GM08714 (cell line): ENCODE results near the gene MTHFD1L.

Source experiments
- H3K4me3 ChIP-seq: fragments of 200-500 bp; sonication (Bioruptor generic); 2 replicates; pipeline ENCODE4 v1.5.1; 2014; ENCODE audit warnings: mild to moderate bottlenecking, low read length, inconsistent platforms
- ZNF274 ChIP-seq: IDR thresholded peaks from 2 replicates; pipeline ENCODE4 v1.6.1; 2012; ENCODE audit warnings: mild to moderate bottlenecking, low read depth, low read length

MTHFD1L gene

DNA sequence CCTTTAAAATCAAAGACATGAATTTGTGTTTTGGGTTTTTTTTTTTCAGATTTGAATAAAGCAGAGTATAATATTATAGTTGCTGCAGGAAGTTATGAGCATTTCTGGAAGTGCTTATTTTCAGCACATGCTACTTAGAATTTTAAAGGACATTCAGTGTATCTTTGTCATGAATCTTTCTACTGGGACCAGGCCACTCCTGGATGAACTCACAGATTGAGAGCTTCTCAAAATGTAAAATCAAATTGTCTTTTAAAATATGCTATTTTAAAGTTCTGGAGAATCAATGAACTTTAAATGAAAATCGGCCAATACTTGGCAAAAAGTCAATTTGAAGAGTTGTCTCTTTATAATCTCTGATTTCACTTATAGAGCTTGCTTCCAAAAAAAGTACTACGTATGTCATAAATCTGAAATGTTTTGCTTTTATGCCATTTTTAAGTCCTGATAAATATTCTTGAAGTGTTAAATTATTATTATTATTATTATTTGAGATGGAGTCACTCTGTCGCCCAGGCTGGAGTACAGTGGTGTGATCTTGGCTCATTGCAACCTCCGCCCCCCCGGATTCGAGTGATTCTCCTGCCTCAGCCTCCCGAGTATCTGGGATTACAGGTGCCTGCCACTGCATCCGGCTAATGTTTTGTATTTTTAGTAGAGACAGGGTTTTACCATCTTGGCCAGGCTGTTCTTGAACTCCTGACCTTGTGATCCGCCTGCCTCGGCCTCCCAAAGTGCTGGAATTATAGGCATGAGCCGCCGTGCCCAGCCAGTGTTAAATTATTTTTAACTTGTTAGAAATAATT is 198.5 kb downstream of the MTHFD1L start:
- no peak overlapping the region for H3K4me3 ChIP-seq
- TF ChIP-seq ZNF274: no peak

- TF ChIP-seq ZNF274: no peak
- H3K4me3 ChIP-seq: no peak overlapping the region
These were observed 199.7 kb downstream of the MTHFD1L start for GRCh38 chr6:151065027-151065815.

DNA sequence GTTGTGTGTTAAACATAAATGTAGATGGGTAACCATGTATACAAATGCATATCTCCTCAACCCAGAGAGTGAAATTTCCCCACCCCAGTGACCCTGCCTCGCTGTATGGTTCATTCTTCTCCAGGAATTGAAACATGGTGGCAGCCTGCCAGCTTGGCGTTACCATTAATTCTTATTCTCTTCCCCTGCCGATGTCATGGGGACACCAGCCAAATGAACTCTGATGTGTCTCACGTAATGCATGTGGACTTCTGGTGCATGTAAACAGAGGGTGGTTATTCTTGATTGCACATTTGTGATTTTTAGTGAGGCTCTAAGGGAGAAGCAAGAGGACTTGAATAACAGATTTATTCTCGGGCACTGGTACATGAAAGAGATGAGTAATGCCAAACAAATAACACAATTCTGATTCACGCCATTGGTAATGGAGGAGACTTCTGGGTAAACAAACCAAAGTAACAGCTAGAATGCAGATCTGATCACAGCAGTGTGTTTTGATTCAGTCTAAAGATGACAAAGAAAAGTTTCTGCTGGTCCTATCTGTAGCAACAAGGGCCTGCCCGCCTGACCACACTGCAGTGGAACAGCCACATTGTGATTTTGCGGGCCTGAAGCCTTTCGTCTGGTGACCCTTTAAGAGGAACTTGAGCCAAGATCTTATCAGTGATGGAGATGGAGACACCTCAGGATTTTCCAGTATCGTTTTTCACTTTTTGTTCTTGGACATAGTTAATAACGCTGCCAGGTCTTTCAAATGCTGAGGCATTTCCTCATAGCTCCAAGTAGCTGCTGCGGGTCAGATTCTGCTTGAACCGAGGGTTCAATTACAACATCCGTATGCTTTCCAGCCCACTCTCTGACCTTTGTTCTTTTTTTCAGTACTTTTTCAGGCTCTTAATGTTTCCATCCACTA is 202.4 kb downstream of the MTHFD1L start:
- TF ChIP-seq ZNF274: no peak
- no peak overlapping the region for H3K4me3 ChIP-seq

- no peak for TF ChIP-seq ZNF274
- no peak overlapping the region for H3K4me3 ChIP-seq
These were observed 203.3 kb downstream of the MTHFD1L start for GRCh38 chr6:151068761-151069312.

GRCh38 chr6:151069641-151070040 is 204.1 kb downstream of the MTHFD1L start:
- no peak for TF ChIP-seq ZNF274
- H3K4me3 ChIP-seq: no peak overlapping the region

- no peak overlapping the region for H3K4me3 ChIP-seq
These were observed 205.1 kb downstream of the MTHFD1L start for GRCh38 chr6:151070631-151071051.

DNA sequence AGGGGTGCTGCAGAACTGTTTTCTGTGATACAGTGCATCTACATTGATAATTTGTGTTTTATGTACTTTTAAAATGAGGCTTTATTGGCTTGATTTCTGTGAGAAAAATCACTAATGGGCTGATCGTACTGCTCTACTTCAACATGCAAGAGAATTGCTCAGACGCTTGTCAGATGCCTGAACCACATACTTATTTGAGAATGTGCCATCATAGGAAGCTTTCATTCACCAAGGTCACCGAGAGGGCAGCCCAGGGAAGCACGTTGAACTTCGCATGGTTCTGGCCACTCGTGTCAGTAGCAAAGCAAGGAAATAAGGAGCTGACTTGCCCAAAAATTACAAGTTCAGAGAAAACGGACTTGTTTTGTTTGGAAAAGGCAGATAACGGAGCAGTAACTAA is 205.8 kb downstream of the MTHFD1L start:
- H3K4me3 ChIP-seq: no peak overlapping the region
- TF ChIP-seq ZNF274: no peak

More at GRCh38 chr6:151070631-151071051, 205.1 kb downstream of the MTHFD1L start:
- TF ChIP-seq ZNF274: no peak

DNA sequence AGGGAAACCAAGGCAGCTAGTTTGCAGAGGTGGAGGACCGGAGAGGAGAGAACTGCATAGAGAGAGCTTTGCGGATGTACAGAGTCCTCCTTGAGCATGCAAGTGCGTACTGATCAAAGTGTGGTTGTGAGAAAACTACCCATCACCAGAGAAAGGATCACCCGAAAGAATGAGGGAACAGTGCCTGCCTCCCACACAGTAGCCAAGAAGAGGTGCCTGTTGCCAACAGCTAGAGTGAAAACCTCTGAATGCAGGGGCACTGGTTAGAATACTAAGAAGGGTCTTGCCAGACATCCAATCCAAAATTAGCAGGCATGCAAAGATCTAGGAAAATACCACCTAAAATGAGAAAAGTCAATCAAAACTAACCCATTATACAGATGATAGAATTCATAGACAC is 207.6 kb downstream of the MTHFD1L start:
- TF ChIP-seq ZNF274: no peak

GRCh38 chr6:151073701-151074100 is 208.2 kb downstream of the MTHFD1L start:
- no peak for TF ChIP-seq ZNF274
- no peak overlapping the region for H3K4me3 ChIP-seq

More for the DNA sequence above, 207.6 kb downstream of the MTHFD1L start:
- no peak overlapping the region for H3K4me3 ChIP-seq

DNA sequence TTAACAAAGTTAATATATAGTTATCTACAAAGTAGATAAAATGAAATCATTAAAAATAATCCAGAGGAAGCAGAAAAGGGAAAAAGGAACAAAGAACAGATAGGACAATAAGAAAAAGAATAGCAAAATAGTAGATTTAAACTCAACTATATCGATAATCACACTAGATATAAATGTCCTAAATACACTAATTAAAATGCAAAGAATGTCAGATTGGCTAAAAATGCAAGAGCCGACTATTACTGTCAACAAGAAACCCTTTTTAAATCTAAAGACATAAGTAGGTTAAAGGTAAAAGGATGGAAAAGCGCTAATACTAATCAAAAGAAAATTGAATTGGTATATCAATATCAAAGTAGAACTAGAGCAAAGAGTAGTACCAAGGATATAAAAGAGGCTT is 209.5 kb downstream of the MTHFD1L start:
- no peak overlapping the region for H3K4me3 ChIP-seq
- TF ChIP-seq ZNF274: no peak

DNA sequence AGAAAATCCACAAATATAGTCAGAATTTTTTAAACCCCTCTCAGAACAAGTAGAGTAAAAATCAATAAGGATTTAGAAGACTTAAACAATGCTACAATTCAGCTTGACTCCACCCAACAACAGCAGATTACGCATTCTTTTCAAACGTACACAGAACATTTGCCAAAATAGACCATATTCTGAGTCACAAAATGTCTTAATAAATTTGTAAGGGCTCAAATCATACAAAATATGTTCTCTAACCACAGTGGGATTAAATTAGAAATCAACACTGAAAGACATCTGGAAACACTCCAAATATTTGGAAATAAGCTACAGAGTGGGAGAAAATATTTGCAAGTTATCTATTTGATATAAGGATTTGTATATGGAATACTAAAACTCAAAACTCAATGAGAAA is 210.0 kb downstream of the MTHFD1L start:
- no peak for TF ChIP-seq ZNF274
- no peak overlapping the region for H3K4me3 ChIP-seq

DNA sequence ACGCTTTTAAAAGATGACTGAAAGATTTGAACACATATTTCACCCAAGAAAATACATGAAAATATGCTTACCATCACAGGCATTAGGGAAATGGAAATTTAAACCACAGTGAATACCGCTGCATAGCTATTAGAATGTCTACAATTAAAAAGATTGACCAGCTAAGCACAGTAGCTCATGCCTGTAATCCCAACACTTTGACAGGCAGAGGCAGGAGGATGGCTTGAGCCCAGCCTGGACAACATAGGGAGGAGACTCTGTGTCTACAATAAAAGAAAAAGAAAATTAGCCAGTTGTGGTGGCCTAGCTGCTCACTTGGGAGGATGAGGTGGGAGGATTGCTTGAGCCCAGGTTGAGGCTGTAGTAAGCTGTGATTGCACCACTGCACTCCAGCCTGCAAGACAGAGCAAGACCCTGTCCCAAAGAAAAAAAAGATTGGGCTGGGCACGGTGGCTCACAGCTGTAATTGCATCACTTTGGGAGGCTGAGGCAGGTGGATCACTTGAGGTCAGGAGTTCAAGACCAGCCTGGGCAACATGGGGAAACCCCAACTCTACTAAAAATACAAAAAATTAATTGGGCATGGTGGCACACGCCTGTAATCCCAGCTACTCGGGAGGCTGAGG is 210.5 kb downstream of the MTHFD1L start:
- no peak for TF ChIP-seq ZNF274

GRCh38 chr6:151078655-151079054 is 213.2 kb downstream of the MTHFD1L start:
- TF ChIP-seq ZNF274: no peak
- H3K4me3 ChIP-seq: no peak overlapping the region

More for the DNA sequence above, 210.5 kb downstream of the MTHFD1L start:
- no peak overlapping the region for H3K4me3 ChIP-seq

- TF ChIP-seq ZNF274: no peak
- no peak overlapping the region for H3K4me3 ChIP-seq
These were observed 216.2 kb downstream of the MTHFD1L start for GRCh38 chr6:151081656-151082055.
